ENCODE data around the gene TTYH2. TPM values are rescaled to one million over a fixed set of nuclear protein-coding genes. Genes with fewer than 3 reads are reported as not detected.

Gene TTYH2
- total RNA-seq, 6 experiments from 2014 or later: 0.60 to 1.8 (median 1.3) TPM

- Histone ChIP-seq H3K27me3 (no peaks in the 10 kb centered on the region), H3K36me3 (no peaks in the 10 kb centered on the region), H3K27ac (no peak overlapping the region), H3K4me1 (no peaks in the 10 kb centered on the region), H3K4me3 (no peak overlapping the region), H3K9me3 (no peaks in the 10 kb centered on the region)
- no peak for ATAC-seq
- no peak for TF ChIP-seq POLR2A (IDR thresholded peaks at IDR 0.05)
- no peak for TF ChIP-seq CTCF (IDR thresholded peaks at IDR 0.05)
- WGBS (ENCODE audit: insufficient coverage, low coverage, low lambda C conversion rate, missing lambda C conversion rate): no CpG with 5 or more reads among the region's 8 CpGs
- DNase-seq: no peak
- intact Hi-C loops (cut with DNase I): no loop called here
These were observed 38.8 kb downstream of the TTYH2 start for GRCh38 chr17:74252211-74252610.

- Histone ChIP-seq H3K9me3 (no peaks in the 10 kb centered on the region), H3K4me3 (no peak overlapping the region), H3K4me1 (no peaks in the 10 kb centered on the region), H3K27ac (no peak overlapping the region), H3K27me3 (no peaks in the 10 kb centered on the region), H3K36me3 (no peaks in the 10 kb centered on the region)
- DNase-seq (no peak), ATAC-seq (no peak)
- intact Hi-C loops (cut with DNase I): no loop called here
- no peak for TF ChIP-seq POLR2A (IDR thresholded peaks at IDR 0.05)
- no peak for TF ChIP-seq CTCF (IDR thresholded peaks at IDR 0.05)
- WGBS (ENCODE audit: insufficient coverage, low coverage, low lambda C conversion rate, missing lambda C conversion rate): 80% methylated on average over 1 of the region's 13 CpGs
These were observed 39.7 kb downstream of the TTYH2 start for GRCh38 chr17:74253036-74253435.

- DNase-seq (no peak), ATAC-seq (no peak)
- WGBS (ENCODE audit: insufficient coverage, low coverage, low lambda C conversion rate, missing lambda C conversion rate): 55% methylated on average over 3 of the region's 10 CpGs
- H3K27ac ChIP-seq: no peak overlapping the region
- H3K4me3 ChIP-seq: no peak overlapping the region
- no peaks in the 10 kb centered on the region for H3K36me3 ChIP-seq
- no peak for TF ChIP-seq POLR2A (IDR thresholded peaks at IDR 0.05)
- TF ChIP-seq CTCF (IDR thresholded peaks at IDR 0.05): no peak
- no peaks in the 10 kb centered on the region for H3K27me3 ChIP-seq
- H3K9me3 ChIP-seq: no peaks in the 10 kb centered on the region
- intact Hi-C loops (cut with DNase I): no loop called here
- no peaks in the 10 kb centered on the region for H3K4me1 ChIP-seq
These were observed 43.9 kb downstream of the TTYH2 start for GRCh38 chr17:74257311-74257710.

- no peaks in the 10 kb centered on the region for H3K9me3 ChIP-seq
- H3K4me3 ChIP-seq: no peak overlapping the region
- H3K36me3 ChIP-seq: no peaks in the 10 kb centered on the region
- intact Hi-C loops (cut with DNase I): no loop called here
- DNase-seq (no peak), ATAC-seq (no peak)
- no peaks in the 10 kb centered on the region for H3K27me3 ChIP-seq
- no peaks in the 10 kb centered on the region for H3K4me1 ChIP-seq
- TF ChIP-seq POLR2A (IDR thresholded peaks at IDR 0.05): no peak
- TF ChIP-seq CTCF (IDR thresholded peaks at IDR 0.05): no peak
- 37% methylated on average over 6 of the region's 21 CpGs for WGBS (ENCODE audit: insufficient coverage, low coverage, low lambda C conversion rate, missing lambda C conversion rate)
- H3K27ac ChIP-seq: no peak overlapping the region
These were observed 46.5 kb downstream of the TTYH2 start for GRCh38 chr17:74259667-74260524.

All from right lobe of liver (tissue), 6 donors.